ENCODE measurements around the gene TNS4. TPM values are rescaled to one million over a fixed set of nuclear protein-coding genes. Genes with fewer than 3 reads are reported as not detected.

Gene TNS4
- total RNA-seq, 1 experiment from 2014 or later, result 127 TPM

- Histone ChIP-seq H3K79me2 (ENCODE audit: low read length) (no peaks in the 10 kb centered on the region), H3K9ac (ENCODE audit: low read length) (no peak overlapping the region), H3K4me1 (ENCODE audit: insufficient read depth, low read length) (no peaks in the 10 kb centered on the region), H2AFZ (ENCODE audit: low read length) (no peak overlapping the region), H3F3A (ENCODE audit: low read length, unreplicated experiment) (no peaks in the 10 kb centered on the region), H3K9me3 (ENCODE audit: low read length) (no peaks in the 10 kb centered on the region), H3K4me2 (ENCODE audit: low read length) (no peak overlapping the region), H3K27ac (ENCODE audit: low read length) (no peak overlapping the region), H3K36me3 (ENCODE audit: low read depth, low read length) (no peaks in the 10 kb centered on the region), H4K20me1 (ENCODE audit: low read length) (no peaks in the 10 kb centered on the region), H3K27me3 (ENCODE audit: low read length) (no peaks in the 10 kb centered on the region), H3K9me2 (replicated peaks; ENCODE audit: low read length) (no peaks in the 10 kb centered on the region), H3K4me3 (ENCODE audit: low read length) (no peak overlapping the region)
- BruUV-seq (replicated peaks), result no TSS peak
- DNase-seq, result no peak
- POLR2A ChIA-PET (ENCODE audit: unreplicated experiment), result no interaction called here
- intact Hi-C loops (cut with micrococcal nuclease), result no loop called here
- ATAC-seq, result no peak
- CTCF ChIA-PET, result no interaction called here
- no peak for TF ChIP-seq CTCF (conservative IDR thresholded peaks at IDR 0.05; ENCODE audit: low read depth, low read length)
- no peak for TF ChIP-seq EZH2phosphoT487 (IDR thresholded peaks at IDR 0.05; ENCODE audit: borderline replicate concordance, low read length)
- no peak for TF ChIP-seq EZH2 (IDR thresholded peaks at IDR 0.05; ENCODE audit: low read length, unreplicated experiment)
Measured at GRCh38 chr17:40542558-40543411, 41.4 kb upstream of the TNS4 start.

GRCh38 chr17:40541873-40542557, 40.6 kb upstream of the TNS4 start:
- TF ChIP-seq EZH2 (IDR thresholded peaks at IDR 0.05; ENCODE audit: low read length, unreplicated experiment) (no peak), EZH2phosphoT487 (IDR thresholded peaks at IDR 0.05; ENCODE audit: borderline replicate concordance, low read length) (no peak), CTCF (conservative IDR thresholded peaks at IDR 0.05; ENCODE audit: low read depth, low read length) (no peak)
- ATAC-seq, result no peak
- intact Hi-C loops (cut with micrococcal nuclease), result no loop called here
- Histone ChIP-seq H3K9ac (ENCODE audit: low read length) (no peak overlapping the region), H3K27ac (ENCODE audit: low read length) (no peak overlapping the region), H3K27me3 (ENCODE audit: low read length) (no peaks in the 10 kb centered on the region), H3K4me1 (ENCODE audit: insufficient read depth, low read length) (no peaks in the 10 kb centered on the region), H3K9me2 (replicated peaks; ENCODE audit: low read length) (no peaks in the 10 kb centered on the region), H3K9me3 (ENCODE audit: low read length) (no peaks in the 10 kb centered on the region), H3F3A (ENCODE audit: low read length, unreplicated experiment) (no peaks in the 10 kb centered on the region), H3K79me2 (ENCODE audit: low read length) (no peaks in the 10 kb centered on the region), H4K20me1 (ENCODE audit: low read length) (no peaks in the 10 kb centered on the region), H3K4me2 (ENCODE audit: low read length) (no peak overlapping the region), H2AFZ (ENCODE audit: low read length) (no peak overlapping the region), H3K4me3 (ENCODE audit: low read length) (no peak overlapping the region), H3K36me3 (ENCODE audit: low read depth, low read length) (no peaks in the 10 kb centered on the region)
- no TSS peak for BruUV-seq (replicated peaks)
- ChIA-PET POLR2A (ENCODE audit: unreplicated experiment) (no interaction called here), CTCF (no interaction called here)
- DNase-seq, result no peak
